GM12878 (cell line): ENCODE data around the gene MBOAT1. TPM values are rescaled to one million over a fixed set of nuclear protein-coding genes. Genes with fewer than 3 reads are reported as not detected.
A peak's percentile ranks its signal among the peaks of the same experiment; 100 is the strongest.

Experiments used
- ATF2 ChIP-seq: IDR thresholded peaks from 2 replicates; pipeline ENCODE4 v1.6.1; 2012; ENCODE audit warnings: low read length, inconsistent platforms
- BHLHE40 ChIP-seq, 2 experiments: fragments of 450-650 bp in 1 of 2; IDR thresholded peaks; 2 replicates each; pipeline ENCODE4 v1.6.1; 2011 to 2017; ENCODE audit warnings: low read depth in 2 of 2, borderline replicate concordance in 1 of 2, improper control_type of control experiment in 1 of 2, low read length in 1 of 2, mild to moderate bottlenecking in 1 of 2
- BRCA1 ChIP-seq: IDR thresholded peaks from 2 replicates; pipeline ENCODE4 v1.6.1; 2011; ENCODE audit warnings: low read depth, low read length, improper control_type of control experiment
- CEBPB ChIP-seq, 2 experiments: fragments of 150-350 bp in 1 of 2; IDR thresholded peaks; 2 replicates each; pipeline ENCODE4 v1.6.1; 2012 to 2014; ENCODE audit warnings: low read depth in 2 of 2, low read length in 2 of 2, borderline replicate concordance in 1 of 2, inconsistent platforms in 1 of 2
- CHD2 ChIP-seq: IDR thresholded peaks from 2 replicates; pipeline ENCODE4 v1.6.1; 2011; ENCODE audit warnings: low read depth, low read length, improper control_type of control experiment, borderline replicate concordance
- E4F1 ChIP-seq: fragments of 450-650 bp; IDR thresholded peaks from 2 replicates; pipeline ENCODE4 v1.6.1; 2018; ENCODE audit warnings: borderline replicate concordance, mild to moderate bottlenecking; ENCODE audit not compliant: partially characterized antibody
- ESRRA ChIP-seq: IDR thresholded peaks from 2 replicates; pipeline ENCODE4 v1.6.1; 2012; ENCODE audit warnings: mild to moderate bottlenecking, low read length, improper control_type of control experiment
- FOS ChIP-seq: IDR thresholded peaks from 3 replicates; pipeline ENCODE4 v1.6.1; 2011; ENCODE audit warnings: borderline replicate concordance; ENCODE audit not compliant: insufficient read length; ENCODE audit errors: extremely low read depth
- KLF5 ChIP-seq: fragments of 450-650 bp; IDR thresholded peaks from 2 replicates; pipeline ENCODE4 v1.6.1; 2014; ENCODE audit warnings: mild to moderate bottlenecking; ENCODE audit not compliant: partially characterized antibody
- LARP7 ChIP-seq: fragments of 450-650 bp; IDR thresholded peaks from 2 replicates; pipeline ENCODE4 v1.6.1; 2017; ENCODE audit warnings: mild to moderate bottlenecking
- MTA3 ChIP-seq: IDR thresholded peaks from 2 replicates; pipeline ENCODE4 v1.6.1; 2012; ENCODE audit warnings: low read length, inconsistent platforms, borderline replicate concordance
- MXI1 ChIP-seq: fragments of 150-350 bp; IDR thresholded peaks from 2 replicates; pipeline ENCODE4 v1.6.1; 2011; ENCODE audit warnings: low read depth, mild to moderate bottlenecking, inconsistent platforms, low read length, improper control_type of control experiment
- NBN ChIP-seq: fragments of 450-650 bp; IDR thresholded peaks from 2 replicates; pipeline ENCODE4 v1.6.1; 2016
- NFIC ChIP-seq: IDR thresholded peaks from 2 replicates; pipeline ENCODE4 v1.6.1; 2012; ENCODE audit warnings: low read depth, mild to moderate bottlenecking, inconsistent platforms, low read length, moderate library complexity
- NR2C2 ChIP-seq: IDR thresholded peaks from 2 replicates; pipeline ENCODE4 v1.6.1; 2011; ENCODE audit warnings: borderline replicate concordance, low read depth; ENCODE audit not compliant: control insufficient read depth, insufficient read length
- PML ChIP-seq: IDR thresholded peaks from 2 replicates; pipeline ENCODE4 v1.6.1; 2012; ENCODE audit warnings: low read length, inconsistent platforms
- POLR2A ChIP-seq: IDR thresholded peaks from 2 replicates; pipeline ENCODE4 v1.6.1; 2011; ENCODE audit warnings: low read depth, mild to moderate bottlenecking, low read length
- RB1 ChIP-seq: fragments of 450-650 bp; formaldehyde crosslinking; IDR thresholded peaks from 2 replicates; pipeline ENCODE4 v1.6.1; 2017; ENCODE audit warnings: mild to moderate bottlenecking, borderline replicate concordance
- RUNX3 ChIP-seq: IDR thresholded peaks from 2 replicates; pipeline ENCODE4 v1.6.1; 2012; ENCODE audit warnings: low read length, inconsistent platforms
- SKIL ChIP-seq: fragments of 450-650 bp; IDR thresholded peaks from 2 replicates; pipeline ENCODE4 v1.6.1; 2017; ENCODE audit warnings: mild to moderate bottlenecking, low read depth, inconsistent platforms; ENCODE audit not compliant: poor library complexity, severe bottlenecking
- SREBF1 ChIP-seq: IDR thresholded peaks from 2 replicates; pipeline ENCODE4 v1.6.1; 2012; ENCODE audit warnings: mild to moderate bottlenecking, low read length
- STAT1 ChIP-seq: fragments of 450-650 bp; conservative IDR thresholded peaks from 2 replicates; pipeline ENCODE4 v1.6.1; 2014; ENCODE audit warnings: antibody characterized with exemption, mild to moderate bottlenecking
- ZBTB33 ChIP-seq: fragments of 450-650 bp; IDR thresholded peaks from 2 replicates; pipeline ENCODE4 v1.6.1; 2017; ENCODE audit warnings: mild to moderate bottlenecking
- ZNF217 ChIP-seq: fragments of 450-650 bp; IDR thresholded peaks from 2 replicates; pipeline ENCODE4 v1.6.1; 2017; ENCODE audit warnings: antibody characterized with exemption, mild to moderate bottlenecking
- ZNF384 ChIP-seq: IDR thresholded peaks from 2 replicates; pipeline ENCODE4 v1.6.1; 2012; ENCODE audit warnings: low read depth, mild to moderate bottlenecking, low read length, improper control_type of control experiment, borderline replicate concordance
- ZZZ3 ChIP-seq: IDR thresholded peaks from 2 replicates; pipeline ENCODE4 v1.6.1; 2011; ENCODE audit warnings: low read depth; ENCODE audit not compliant: control insufficient read depth, insufficient read length
- polyA plus RNA-seq, 11 experiments: library from polyadenylated mRNA; depleted of rRNA in 4 of 11; unstranded in 6 of 11; stranded (reverse) in 5 of 11; fragments of >200 nt; fragmentation: Nextera tagmentation in 4 of 11; fragmentation: Illumina TruSeq in 1 of 11; extraction: Ambion mirVana in 4 of 11; extraction: Trizol in 1 of 11; gene quantifications; 1 replicate in 1 of 11; 2 replicates in 10 of 11; pipeline versions ENCODE4 v1.2.1 to v1.2.3, GENCODE V29; 2011 to 2016; ENCODE audit warnings: inconsistent platforms in 2 of 11, missing spikeins in 2 of 11, low read depth in 1 of 11
- total RNA-seq, 4 experiments: library from RNA; depleted of rRNA in 3 of 4; stranded (reverse); fragments of >200 nt in 3 of 4; fragmentation: Illumina TruSeq in 1 of 4; extraction: Trizol in 1 of 4; gene quantifications; 2 replicates each; pipeline versions ENCODE4 v1.2.1 to v1.2.3, GENCODE V29; 2013 to 2021

MBOAT1 gene
- total and polyA plus RNA-seq, 10 of the 15 experiments (the other 5 are each of a cell fraction or from before 2014, with no cell fraction given): 0.39 to 21.0 (median 11.6) TPM

GRCh38 chr6:20211941-20212391 is 303 bp downstream of the MBOAT1 start (continued):
- TF ChIP-seq ZNF384: no peak
- TF ChIP-seq ZBTB33: no peak
- no peak for TF ChIP-seq RUNX3
- TF ChIP-seq SKIL: no peak
- TF ChIP-seq E4F1: no peak
- no peak for TF ChIP-seq MTA3
- TF ChIP-seq SREBF1: no peak
- 0 out of 2 replicates have a peak, but pooled peaks have one; percentile 71 for TF ChIP-seq LARP7
- TF ChIP-seq CEBPB (IDR thresholded peaks at IDR 0.05; ENCODE audit: borderline replicate concordance in 1 of 2, low read depth in 2 of 2, low read length in 2 of 2): no peak
- TF ChIP-seq ZZZ3: no peak
- no peak for TF ChIP-seq NFIC
- no peak for TF ChIP-seq RB1
- TF ChIP-seq FOS: no peak
- no peak for TF ChIP-seq PML
- TF ChIP-seq NBN: 0 out of 2 replicates have a peak, but pooled peaks have one; percentile 50
- TF ChIP-seq KLF5: no peak
- TF ChIP-seq MXI1: 0 out of 2 replicates have a peak, but pooled peaks have one; percentile 29
- peak; percentile 76 to 93; a peak in 3 of 4 replicates for TF ChIP-seq BHLHE40 (IDR thresholded peaks at IDR 0.05; ENCODE audit: borderline replicate concordance in 1 of 2, low read depth in 2 of 2, low read length in 1 of 2)
- TF ChIP-seq ATF2: no peak
- no peak for TF ChIP-seq CHD2
- no peak for TF ChIP-seq BRCA1
- no peak for TF ChIP-seq STAT1
- no peak for TF ChIP-seq POLR2A
- TF ChIP-seq NR2C2: no peak
- no peak for TF ChIP-seq ESRRA
- TF ChIP-seq ZNF217: no peak
